ENCODE measurements around the gene EHMT1.

Gene EHMT1

GRCh38 chr9:137761793-137762192, 143.0 kb downstream of the EHMT1 start:
- no peak for TF ChIP-seq POLR2AphosphoS5 (IDR thresholded peaks at IDR 0.05; ENCODE audit: low read depth, low read length)
- no peak for TF ChIP-seq FOXP2 (optimal IDR thresholded peaks at IDR 0.05; ENCODE audit: borderline replicate concordance, extremely low read depth, extremely low read length, insufficient read depth)
- TF ChIP-seq, protein P1, sequence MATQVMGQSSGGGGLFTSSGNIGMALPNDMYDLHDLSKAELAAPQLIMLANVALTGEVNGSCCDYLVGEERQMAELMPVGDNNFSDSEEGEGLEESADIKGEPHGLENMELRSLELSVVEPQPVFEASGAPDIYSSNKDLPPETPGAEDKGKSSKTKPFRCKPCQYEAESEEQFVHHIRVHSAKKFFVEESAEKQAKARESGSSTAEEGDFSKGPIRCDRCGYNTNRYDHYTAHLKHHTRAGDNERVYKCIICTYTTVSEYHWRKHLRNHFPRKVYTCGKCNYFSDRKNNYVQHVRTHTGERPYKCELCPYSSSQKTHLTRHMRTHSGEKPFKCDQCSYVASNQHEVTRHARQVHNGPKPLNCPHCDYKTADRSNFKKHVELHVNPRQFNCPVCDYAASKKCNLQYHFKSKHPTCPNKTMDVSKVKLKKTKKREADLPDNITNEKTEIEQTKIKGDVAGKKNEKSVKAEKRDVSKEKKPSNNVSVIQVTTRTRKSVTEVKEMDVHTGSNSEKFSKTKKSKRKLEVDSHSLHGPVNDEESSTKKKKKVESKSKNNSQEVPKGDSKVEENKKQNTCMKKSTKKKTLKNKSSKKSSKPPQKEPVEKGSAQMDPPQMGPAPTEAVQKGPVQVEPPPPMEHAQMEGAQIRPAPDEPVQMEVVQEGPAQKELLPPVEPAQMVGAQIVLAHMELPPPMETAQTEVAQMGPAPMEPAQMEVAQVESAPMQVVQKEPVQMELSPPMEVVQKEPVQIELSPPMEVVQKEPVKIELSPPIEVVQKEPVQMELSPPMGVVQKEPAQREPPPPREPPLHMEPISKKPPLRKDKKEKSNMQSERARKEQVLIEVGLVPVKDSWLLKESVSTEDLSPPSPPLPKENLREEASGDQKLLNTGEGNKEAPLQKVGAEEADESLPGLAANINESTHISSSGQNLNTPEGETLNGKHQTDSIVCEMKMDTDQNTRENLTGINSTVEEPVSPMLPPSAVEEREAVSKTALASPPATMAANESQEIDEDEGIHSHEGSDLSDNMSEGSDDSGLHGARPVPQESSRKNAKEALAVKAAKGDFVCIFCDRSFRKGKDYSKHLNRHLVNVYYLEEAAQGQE (IDR thresholded peaks at IDR 0.05; ENCODE audit: insufficient read depth in 1 of 2, low read depth in 2 of 2, low read length in 2 of 2), result no peak
- TF ChIP-seq TAF1 (IDR thresholded peaks at IDR 0.05; ENCODE audit: borderline replicate concordance, insufficient read depth, low read length), result no peak

DNA sequence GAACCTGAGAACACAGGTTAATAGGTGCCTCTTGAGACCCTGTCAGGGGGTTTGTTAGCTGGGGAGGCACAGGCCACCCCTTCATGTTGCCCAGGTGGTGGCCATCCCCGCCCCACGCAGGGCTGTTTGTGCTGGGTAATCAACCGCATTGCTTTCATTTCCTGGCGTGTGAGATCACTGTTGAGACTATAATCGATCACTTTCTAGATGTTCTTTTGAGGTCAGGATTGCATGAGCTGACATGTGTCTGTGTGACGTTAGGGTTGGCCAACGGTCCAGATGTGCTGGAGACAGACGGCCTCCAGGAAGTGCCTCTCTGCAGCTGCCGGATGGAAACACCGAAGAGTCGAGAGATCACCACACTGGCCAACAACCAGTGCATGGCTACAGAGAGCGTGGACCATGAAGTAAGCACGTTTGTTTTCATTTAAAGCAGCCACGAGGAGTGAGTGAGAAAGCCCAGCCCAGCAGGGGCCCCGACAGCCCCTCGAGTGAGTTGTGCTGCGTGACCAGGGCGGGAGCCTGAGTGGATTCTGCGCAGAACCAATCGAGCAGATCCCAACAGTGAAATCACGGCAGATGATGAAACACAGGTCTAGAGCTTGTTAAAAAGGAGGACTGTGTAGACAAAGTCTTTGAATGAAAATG, 143.7 kb downstream of the EHMT1 start:
- TF ChIP-seq, protein P1 (IDR thresholded peaks at IDR 0.05; ENCODE audit: insufficient read depth in 1 of 2, low read depth in 2 of 2, low read length in 2 of 2), result no peak
- TF ChIP-seq POLR2AphosphoS5 (IDR thresholded peaks at IDR 0.05; ENCODE audit: low read depth, low read length) (no peak), SIN3A (IDR thresholded peaks at IDR 0.05; ENCODE audit: borderline replicate concordance, insufficient read depth, low read length) (no peak), TAF1 (IDR thresholded peaks at IDR 0.05; ENCODE audit: borderline replicate concordance, insufficient read depth, low read length) (no peak), FOXP2 (optimal IDR thresholded peaks at IDR 0.05; ENCODE audit: borderline replicate concordance, extremely low read depth, extremely low read length, insufficient read depth) (no peak)

GRCh38 chr9:137763271-137763955, 144.6 kb downstream of the EHMT1 start:
- TF ChIP-seq, protein P1 (IDR thresholded peaks at IDR 0.05; ENCODE audit: insufficient read depth in 1 of 2, low read depth in 2 of 2, low read length in 2 of 2), result no peak

- TF ChIP-seq, protein P1 (IDR thresholded peaks at IDR 0.05; ENCODE audit: insufficient read depth in 1 of 2, low read depth in 2 of 2, low read length in 2 of 2), result no peak
- no peak for TF ChIP-seq POLR2AphosphoS5 (IDR thresholded peaks at IDR 0.05; ENCODE audit: low read depth, low read length)
- TF ChIP-seq TAF1 (IDR thresholded peaks at IDR 0.05; ENCODE audit: borderline replicate concordance, insufficient read depth, low read length), result no peak
- TF ChIP-seq SIN3A (IDR thresholded peaks at IDR 0.05; ENCODE audit: borderline replicate concordance, insufficient read depth, low read length), result no peak
These were observed 145.4 kb downstream of the EHMT1 start for GRCh38 chr9:137764171-137764671.

GRCh38 chr9:137764981-137765380, 146.2 kb downstream of the EHMT1 start:
- TF ChIP-seq FOXP2 (optimal IDR thresholded peaks at IDR 0.05; ENCODE audit: borderline replicate concordance, extremely low read depth, extremely low read length, insufficient read depth), result no peak
- no peak for TF ChIP-seq POLR2AphosphoS5 (IDR thresholded peaks at IDR 0.05; ENCODE audit: low read depth, low read length)
- no peak for TF ChIP-seq SIN3A (IDR thresholded peaks at IDR 0.05; ENCODE audit: borderline replicate concordance, insufficient read depth, low read length)
- TF ChIP-seq, protein P1 (IDR thresholded peaks at IDR 0.05; ENCODE audit: insufficient read depth in 1 of 2, low read depth in 2 of 2, low read length in 2 of 2), result no peak
- TF ChIP-seq TAF1 (IDR thresholded peaks at IDR 0.05; ENCODE audit: borderline replicate concordance, insufficient read depth, low read length), result no peak
